HepG2 (cell line): ENCODE measurements around the gene CAMTA1. TPM values are rescaled to one million over a fixed set of nuclear protein-coding genes. Genes with fewer than 3 reads are reported as not detected.

Experiments
- CAMTA2 ChIP-seq: sonication (generic); formaldehyde crosslinking; IDR thresholded peaks from 2 replicates; pipeline ENCODE4 v1.4.0; 2020; ENCODE audit warnings: mild to moderate bottlenecking, missing genetic modification reagents, borderline replicate concordance
- EP300 ChIP-seq, 3 experiments: sonication (generic) in 1 of 3; formaldehyde crosslinking in 1 of 3; IDR thresholded peaks; 2 replicates each; pipeline versions ENCODE4 v1.5.1 to v1.6.1; 2011 to 2020; ENCODE audit warnings: low read depth in 2 of 3, low read length in 2 of 3, borderline replicate concordance in 1 of 3, improper control_type of control experiment in 1 of 3, mild to moderate bottlenecking in 1 of 3, missing genetic modification reagents in 1 of 3, moderate library complexity in 1 of 3
- FOXO4 ChIP-seq: sonication (generic); formaldehyde crosslinking; conservative IDR thresholded peaks from 2 replicates; pipeline ENCODE4 v1.8.1; 2023; ENCODE audit warnings: missing genetic modification reagents
- GLI4 ChIP-seq: sonication (generic); formaldehyde crosslinking; IDR thresholded peaks from 2 replicates; pipeline ENCODE4 v1.5.1; 2020; ENCODE audit warnings: missing genetic modification reagents, mild to moderate bottlenecking, moderate library complexity, borderline replicate concordance
- GTF2F1 ChIP-seq: fragments of 150-350 bp; IDR thresholded peaks from 2 replicates; pipeline ENCODE4 v1.6.1; 2014; ENCODE audit warnings: low read length
- HMG20A ChIP-seq: IDR thresholded peaks from 2 replicates; pipeline ENCODE4 v1.6.1; 2016; ENCODE audit warnings: borderline replicate concordance
- MTERF4 ChIP-seq: sonication (generic); formaldehyde crosslinking; IDR thresholded peaks from 2 replicates; pipeline ENCODE4 v1.8.0; 2023; ENCODE audit warnings: mild to moderate bottlenecking, missing genetic modification reagents
- TBX3 ChIP-seq: fragments of 450-650 bp; IDR thresholded peaks from 2 replicates; pipeline ENCODE4 v1.6.1; 2017; ENCODE audit warnings: antibody characterized with exemption, mild to moderate bottlenecking, inconsistent platforms, borderline replicate concordance
- TOPORS ChIP-seq: sonication (generic); formaldehyde crosslinking; IDR thresholded peaks from 2 replicates; pipeline ENCODE4 v1.8.0; 2023; ENCODE audit warnings: mild to moderate bottlenecking, missing genetic modification reagents
- ZBTB38 ChIP-seq: sonication (generic); formaldehyde crosslinking; IDR thresholded peaks from 2 replicates; pipeline ENCODE4 v1.5.1; 2020; ENCODE audit warnings: mild to moderate bottlenecking, missing genetic modification reagents
- ZNF143 ChIP-seq: sonication (generic); formaldehyde crosslinking; IDR thresholded peaks from 2 replicates; pipeline ENCODE4 v1.4.0; 2020; ENCODE audit warnings: missing genetic modification reagents
- ZNF30 ChIP-seq: sonication (generic); formaldehyde crosslinking; IDR thresholded peaks from 2 replicates; pipeline ENCODE4 v1.5.0; 2020; ENCODE audit warnings: mild to moderate bottlenecking, missing genetic modification reagents
- ZNF431 ChIP-seq: sonication (generic); formaldehyde crosslinking; IDR thresholded peaks from 2 replicates; pipeline ENCODE4 v1.9.0; 2022; ENCODE audit warnings: missing genetic modification reagents, low read depth, mild to moderate bottlenecking, borderline replicate concordance
- ZNF468 ChIP-seq: sonication (generic); formaldehyde crosslinking; IDR thresholded peaks from 2 replicates; pipeline ENCODE4 v1.8.0; 2022; ENCODE audit warnings: mild to moderate bottlenecking, moderate library complexity, missing genetic modification reagents
- ZNF747 ChIP-seq: sonication (generic); formaldehyde crosslinking; IDR thresholded peaks from 2 replicates; pipeline ENCODE4 v1.8.1; 2023; ENCODE audit warnings: missing genetic modification reagents, mild to moderate bottlenecking, borderline replicate concordance
- ZNF75D ChIP-seq: sonication (generic); formaldehyde crosslinking; IDR thresholded peaks from 2 replicates; pipeline ENCODE4 v1.8.1; 2023; ENCODE audit warnings: missing genetic modification reagents, mild to moderate bottlenecking, borderline replicate concordance
- ZSCAN25 ChIP-seq: sonication (generic); formaldehyde crosslinking; IDR thresholded peaks from 2 replicates; pipeline ENCODE4 v1.8.0; 2022; ENCODE audit warnings: mild to moderate bottlenecking, missing genetic modification reagents
- polyA plus RNA-seq, 8 experiments: library from polyadenylated mRNA; depleted of rRNA in 3 of 8; stranded (reverse) in 7 of 8; unstranded in 1 of 8; fragments of >200 nt; fragmentation: Illumina TruSeq in 4 of 8; extraction: Trizol in 4 of 8; gene quantifications; 2 replicates each; pipeline versions ENCODE4 v1.2.1 to v1.2.3, GENCODE V29; 2011 to 2016; ENCODE audit warnings: low read depth in 4 of 8, missing spikeins in 1 of 8, mixed read lengths in 1 of 8; ENCODE audit not compliant: insufficient read depth in 1 of 8
- total RNA-seq, 5 experiments: library from RNA; depleted of rRNA; stranded (reverse); fragments of >200 nt; fragmentation: Illumina TruSeq; extraction: Trizol; gene quantifications; 2 replicates each; pipeline ENCODE4 v1.2.3, GENCODE V29; 2016; ENCODE audit warnings: low read depth in 1 of 5
- TF ChIP-seq, protein P1 (sequence below): sonication (generic); formaldehyde crosslinking; IDR thresholded peaks from 2 replicates; pipeline ENCODE4 v1.4.0; 2020; ENCODE audit warnings: mild to moderate bottlenecking, missing genetic modification reagents

CAMTA1 gene
- total and polyA plus RNA-seq, 2 of the 13 experiments (the other 11 are each of a cell fraction or from before 2014, with no cell fraction given) = 25.0 to 36.4 TPM

DNA sequence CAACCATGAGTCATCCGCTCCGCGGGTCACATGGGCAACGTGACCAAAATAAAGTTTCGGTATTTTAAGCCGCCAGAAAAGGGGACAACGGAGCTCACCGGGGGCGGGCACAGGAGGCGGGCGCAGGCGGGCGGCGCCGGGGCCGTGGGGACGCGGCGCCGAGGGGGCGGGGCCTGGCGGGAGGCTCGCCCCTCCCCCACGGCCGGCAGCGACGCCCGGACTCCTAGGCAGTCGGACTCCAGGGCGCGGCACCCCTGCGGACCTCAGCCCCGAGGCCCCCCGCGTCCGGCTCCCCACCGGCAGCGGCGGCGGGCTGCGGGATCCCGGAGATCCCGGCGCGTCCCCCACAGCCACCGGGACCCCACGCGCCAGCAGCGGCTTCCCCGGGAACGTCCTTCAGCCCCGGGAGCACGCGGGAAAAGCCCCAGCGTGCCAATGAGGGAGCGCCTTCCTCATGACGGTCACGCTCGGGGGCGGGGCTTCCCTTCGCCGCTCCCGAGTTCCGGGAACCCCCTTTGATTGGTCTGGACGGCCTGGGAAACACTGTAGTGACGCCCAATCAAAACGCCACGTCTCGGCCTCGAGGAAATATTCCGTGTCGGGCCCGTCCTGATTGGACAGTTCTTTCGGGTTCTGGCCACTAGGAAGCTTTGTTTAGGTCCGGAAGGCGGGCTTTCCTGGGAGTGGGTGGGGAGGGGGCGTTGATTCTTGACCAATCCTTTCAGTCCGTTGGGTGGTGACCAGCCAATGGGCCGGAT, 515 bp upstream of the CAMTA1 start (continued):
- no peak for TF ChIP-seq ZNF30
- no peak for TF ChIP-seq ZNF75D (CRISPR knock-in tag)
- peak; percentile 43; the same call in 1 of the 2 replicates for TF ChIP-seq ZBTB38 (CRISPR knock-in tag)
- TF ChIP-seq ZNF431 (CRISPR knock-in tag) = 0 out of 2 replicates have a peak, but pooled peaks have one; percentile 51
- TF ChIP-seq ZNF747 = peak; percentile 38; the same call in 1 of the 2 replicates
- TF ChIP-seq ZNF468 (CRISPR knock-in tag) = 0 out of 2 replicates have a peak, but pooled peaks have one; percentile 60
- no peak for TF ChIP-seq HMG20A (CRISPR knock-in tag)
- TF ChIP-seq, protein P1, sequence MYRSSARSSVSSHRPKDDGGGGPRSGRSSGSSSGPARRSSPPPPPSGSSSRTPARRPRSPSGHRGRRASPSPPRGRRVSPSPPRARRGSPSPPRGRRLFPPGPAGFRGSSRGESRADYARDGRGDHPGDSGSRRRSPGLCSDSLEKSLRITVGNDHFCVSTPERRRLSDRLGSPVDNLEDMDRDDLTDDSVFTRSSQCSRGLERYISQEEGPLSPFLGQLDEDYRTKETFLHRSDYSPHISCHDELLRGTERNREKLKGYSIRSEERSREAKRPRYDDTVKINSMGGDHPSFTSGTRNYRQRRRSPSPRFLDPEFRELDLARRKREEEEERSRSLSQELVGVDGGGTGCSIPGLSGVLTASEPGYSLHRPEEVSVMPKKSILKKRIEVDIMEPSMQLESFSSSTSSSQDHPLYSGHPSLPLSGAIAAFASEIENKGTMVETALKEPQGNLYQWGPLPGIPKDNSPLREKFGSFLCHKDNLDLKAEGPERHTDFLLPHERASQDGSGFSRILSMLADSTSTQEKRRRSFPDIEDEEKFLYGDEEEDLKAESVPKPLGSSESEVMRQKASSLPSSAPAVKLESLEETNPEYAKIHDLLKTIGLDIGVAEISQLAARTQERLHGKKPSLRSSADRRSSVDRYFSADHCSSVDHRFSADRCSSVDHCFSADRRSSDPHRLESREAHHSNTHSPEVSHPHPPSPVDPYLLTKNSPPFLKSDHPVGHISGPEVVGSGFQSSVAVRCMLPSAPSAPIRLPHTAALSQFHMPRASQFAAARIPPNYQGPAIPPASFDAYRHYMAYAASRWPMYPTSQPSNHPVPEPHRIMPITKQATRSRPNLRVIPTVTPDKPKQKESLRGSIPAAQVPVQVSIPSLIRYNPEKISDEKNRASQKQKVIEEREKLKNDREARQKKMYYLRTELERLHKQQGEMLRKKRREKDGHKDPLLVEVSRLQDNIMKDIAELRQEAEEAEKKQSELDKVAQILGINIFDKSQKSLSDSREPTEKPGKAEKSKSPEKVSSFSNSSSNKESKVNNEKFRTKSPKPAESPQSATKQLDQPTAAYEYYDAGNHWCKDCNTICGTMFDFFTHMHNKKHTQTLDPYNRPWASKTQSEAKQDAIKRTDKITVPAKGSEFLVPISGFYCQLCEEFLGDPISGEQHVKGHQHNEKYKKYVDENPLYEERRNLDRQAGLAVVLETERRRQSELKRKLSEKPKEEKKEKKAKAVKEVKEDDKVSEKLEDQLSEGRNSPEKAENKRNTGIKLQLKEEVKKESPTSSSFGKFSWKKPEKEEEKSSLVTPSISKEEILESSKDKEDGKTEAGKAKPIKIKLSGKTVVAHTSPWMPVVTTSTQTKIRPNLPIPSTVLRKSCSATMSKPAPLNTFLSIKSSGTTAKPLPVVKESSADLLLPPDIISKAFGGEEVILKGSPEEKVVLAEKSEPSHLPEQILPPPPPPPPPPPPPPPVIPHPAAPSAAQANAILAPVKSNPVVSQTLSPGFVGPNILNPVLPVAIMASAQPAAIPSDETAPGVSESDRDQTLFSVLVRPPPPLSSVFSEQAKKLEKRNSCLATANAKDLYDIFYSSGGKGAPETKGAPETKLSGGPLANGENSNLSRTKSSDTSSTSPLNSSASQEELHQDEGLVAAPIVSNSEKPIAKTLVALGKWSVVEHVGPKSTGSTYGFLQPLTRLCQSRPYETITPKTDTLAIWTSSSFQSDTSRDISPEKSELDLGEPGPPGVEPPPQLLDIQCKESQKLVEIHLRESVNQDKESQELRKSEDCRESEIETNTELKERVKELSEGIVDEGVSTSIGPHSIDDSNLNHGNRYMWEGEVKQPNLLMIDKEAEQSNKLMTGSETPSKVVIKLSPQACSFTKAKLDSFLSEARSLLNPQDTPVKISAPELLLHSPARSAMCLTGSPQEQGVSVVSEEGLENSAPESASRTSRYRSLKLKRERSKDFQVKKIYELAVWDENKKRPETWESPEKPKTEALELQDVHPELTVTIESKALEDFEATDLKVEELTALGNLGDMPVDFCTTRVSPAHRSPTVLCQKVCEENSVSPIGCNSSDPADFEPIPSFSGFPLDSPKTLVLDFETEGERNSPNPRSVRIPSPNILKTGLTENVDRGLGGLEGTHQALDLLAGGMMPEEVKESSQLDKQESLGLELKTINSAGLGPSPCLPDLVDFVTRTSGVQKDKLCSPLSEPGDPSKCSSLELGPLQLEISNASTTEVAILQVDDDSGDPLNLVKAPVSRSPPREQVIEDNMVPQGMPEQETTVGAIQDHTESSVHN (CRISPR knock-in tag) = no peak
- TF ChIP-seq ZNF143 (CRISPR knock-in tag) = no peak
- no peak for TF ChIP-seq CAMTA2 (CRISPR knock-in tag)
- TF ChIP-seq EP300 (IDR thresholded peaks at IDR 0.05; ENCODE audit: low read depth in 2 of 2, low read length in 2 of 2) = no peak
- 0 out of 2 replicates have a peak, but pooled peaks have one; percentile 54 for TF ChIP-seq EP300 (CRISPR knock-in tag; IDR thresholded peaks at IDR 0.05; ENCODE audit: borderline replicate concordance)
- no peak; the same call in 1 of the 2 replicates for TF ChIP-seq TOPORS (CRISPR knock-in tag)
- no peak for TF ChIP-seq TBX3
- no peak; the same call in 1 of the 2 replicates for TF ChIP-seq GLI4 (CRISPR knock-in tag)
- TF ChIP-seq GTF2F1 = no peak
- peak; percentile 81; the same call in 1 of the 2 replicates for TF ChIP-seq ZSCAN25 (CRISPR knock-in tag)
- no peak for TF ChIP-seq MTERF4 (CRISPR knock-in tag)
- no peak for TF ChIP-seq FOXO4 (CRISPR knock-in tag)
